Stimulated activated CD8-positive, alpha-beta memory T cell treated with anti-CD3 and anti-CD28 coated beads, Interleukin-15, amount 100 ng/mL, for 24 hours (primary cell): ENCODE measurements around the gene P4HA2.
A peak's percentile ranks its signal among the peaks of the same experiment; 100 is the strongest.

Source experiments
- DNase-seq: peaks from one replicate; pipeline ENCODE4 v3.0.0-alpha.2; 2020; ENCODE audit warnings: low read depth

Gene P4HA2

DNA sequence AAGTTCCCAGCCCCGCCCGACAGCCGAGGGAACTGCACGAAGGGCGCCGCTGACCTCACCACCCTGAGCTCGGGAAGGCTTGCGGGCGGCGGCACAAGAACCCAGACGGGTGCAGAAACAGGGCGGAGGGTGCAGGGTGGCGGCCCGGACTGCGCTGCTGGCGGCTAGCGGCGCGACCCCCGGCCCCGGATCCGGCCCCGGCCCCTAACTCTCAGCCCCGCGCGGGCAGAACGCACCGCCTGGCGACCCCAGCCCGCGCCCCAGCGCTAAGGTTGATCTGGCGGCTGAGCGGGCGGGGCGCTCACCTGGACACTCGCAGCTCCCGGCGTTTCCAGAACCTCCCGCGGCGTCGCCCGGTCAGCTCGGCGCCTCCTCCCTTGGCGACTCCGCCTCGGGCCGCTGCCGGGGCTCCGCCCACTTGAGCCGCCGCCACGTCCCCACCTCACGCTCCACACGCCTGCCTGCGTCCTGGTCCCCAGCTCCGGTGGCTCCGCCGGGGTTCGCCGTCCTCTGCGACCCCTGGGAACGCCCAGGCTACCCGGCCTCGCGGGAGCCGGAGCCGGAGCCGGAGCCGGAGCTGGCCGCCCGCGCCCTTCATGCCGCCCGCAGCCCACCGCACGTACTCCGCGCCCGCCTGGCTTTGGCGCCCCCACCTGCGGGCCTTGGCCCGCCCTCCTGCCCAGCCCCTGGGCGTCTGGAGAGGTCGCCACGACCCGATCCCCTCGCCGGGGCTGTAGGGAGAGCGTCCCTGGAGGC, at the start of gene P4HA2:
Gene P4HA2 (minus strand): TSS at position 369 of the 756 bp plus-strand sequence. CDS start 9,227 bp downstream, outside the sequence.
- no peak for DNase-seq

- DNase-seq = no peak
Measured at GRCh38 chr5:132277256-132277655, 49.6 kb upstream of the P4HA2 start.

GRCh38 chr5:132275367-132276220, 47.9 kb upstream of the P4HA2 start:
- DNase-seq = no peak

- DNase-seq = no peak
Measured at GRCh38 chr5:132274050-132274792, 46.6 kb upstream of the P4HA2 start.

DNA sequence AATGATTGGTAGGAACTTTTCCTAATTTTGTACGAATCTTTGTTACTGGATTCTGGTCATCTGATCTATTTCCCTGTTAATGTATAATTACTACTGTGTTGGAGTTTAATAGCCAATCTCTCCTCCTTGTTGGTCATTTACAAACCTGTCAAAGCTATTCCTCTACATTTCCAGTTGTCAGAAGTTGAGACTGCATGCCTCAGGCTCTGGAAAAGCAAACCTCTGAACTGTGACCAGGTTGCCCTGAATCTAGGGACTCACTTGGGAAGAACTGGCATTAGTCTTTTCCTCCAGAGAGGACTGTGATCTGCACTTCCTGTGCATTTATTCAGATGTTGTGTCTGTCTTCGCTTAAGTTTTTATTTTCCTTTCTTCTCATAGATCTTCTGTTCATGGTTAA, 46.0 kb upstream of the P4HA2 start:
- DNase-seq = no peak

GRCh38 chr5:132272311-132273210, 44.9 kb upstream of the P4HA2 start:
- peak; percentile 49 for DNase-seq

- no peak for DNase-seq
Measured at GRCh38 chr5:132271251-132272246, 43.9 kb upstream of the P4HA2 start.

DNA sequence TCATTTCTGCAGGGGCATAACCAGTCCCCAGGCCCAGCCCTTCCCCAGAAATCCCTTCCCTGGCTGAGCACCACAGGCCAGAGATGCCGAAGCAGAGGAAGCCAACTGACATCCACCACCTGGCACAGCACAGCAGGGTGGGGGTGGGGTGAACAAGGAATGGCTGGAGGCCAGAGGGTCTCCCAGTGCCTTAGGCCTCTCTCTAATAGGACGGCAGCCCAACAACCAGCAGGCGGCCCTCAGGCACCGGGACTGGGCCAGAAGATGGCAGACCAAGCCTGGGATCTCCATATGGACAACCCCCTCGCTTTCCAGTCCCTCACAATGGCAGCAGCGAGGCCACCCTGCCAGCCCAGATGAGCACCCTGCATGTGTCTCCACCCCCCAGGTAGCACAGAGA, 43.1 kb upstream of the P4HA2 start:
- DNase-seq = no peak

GRCh38 chr5:132270335-132270665, 42.6 kb upstream of the P4HA2 start:
- no peak for DNase-seq

DNA sequence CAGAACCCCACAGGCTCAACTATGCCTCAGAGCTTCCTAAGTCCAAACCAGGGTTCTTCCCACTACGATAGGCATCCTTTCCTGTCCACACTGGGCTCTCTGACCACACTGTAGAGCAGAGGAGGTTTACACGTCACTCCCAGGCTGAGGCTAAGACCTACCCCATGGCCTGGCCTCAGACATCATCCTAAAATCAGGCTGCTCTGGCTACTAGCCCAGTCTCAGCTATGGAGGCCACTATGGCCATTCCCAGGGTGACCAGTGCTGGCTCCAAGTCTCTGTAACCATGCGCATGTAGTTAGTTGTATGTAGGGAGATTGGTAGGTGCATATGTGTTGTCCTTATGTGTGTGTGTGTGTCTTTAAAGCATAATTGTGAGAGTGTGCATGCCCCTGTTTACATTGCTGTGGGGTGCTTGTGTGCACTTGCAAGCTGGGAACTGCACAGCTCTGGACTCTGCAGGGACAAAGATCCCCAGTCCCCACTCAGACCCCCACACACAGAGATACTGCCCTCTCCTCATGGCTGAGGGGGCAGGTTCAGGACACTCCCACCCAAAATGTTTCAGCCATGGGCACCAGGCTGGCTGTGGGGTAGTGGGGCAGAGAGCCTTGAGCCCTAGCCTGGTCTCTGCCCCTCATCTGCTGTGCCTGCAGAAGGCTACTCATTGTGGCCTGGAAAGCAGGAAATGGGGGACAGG, 42.1 kb upstream of the P4HA2 start:
- DNase-seq = no peak

- DNase-seq = no peak
Measured at GRCh38 chr5:132268769-132269551, 41.3 kb upstream of the P4HA2 start.

GRCh38 chr5:132267931-132268768, 40.5 kb upstream of the P4HA2 start:
- no peak for DNase-seq

DNA sequence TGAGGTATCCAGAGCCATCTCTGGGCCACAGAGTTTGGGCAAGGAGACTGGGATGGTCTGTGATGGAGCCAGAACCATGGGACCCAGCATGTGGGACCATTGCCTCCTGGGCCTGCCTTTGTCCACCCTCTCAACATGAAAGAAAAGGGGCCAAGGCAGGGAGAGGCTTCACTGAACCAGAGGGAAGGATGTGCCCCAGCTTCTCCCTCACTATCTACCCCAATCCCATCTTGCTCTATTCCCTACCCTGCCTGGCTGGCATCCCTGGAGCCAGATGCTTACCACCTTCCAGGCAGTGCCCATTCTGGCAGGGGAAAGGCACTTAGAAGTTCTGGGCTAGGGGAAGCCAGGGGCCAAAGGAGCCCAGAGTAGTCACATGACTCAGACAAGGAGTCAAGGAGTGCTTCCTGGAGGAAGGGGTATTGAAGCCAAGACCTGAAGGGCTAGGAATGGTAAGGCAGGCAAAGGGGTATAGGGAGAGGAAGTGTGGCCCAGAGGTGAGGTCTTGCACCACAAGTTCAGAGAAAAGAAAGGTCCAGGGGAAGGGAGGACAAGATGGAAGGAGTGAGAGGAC, 39.6 kb upstream of the P4HA2 start:
- DNase-seq = no peak

DNA sequence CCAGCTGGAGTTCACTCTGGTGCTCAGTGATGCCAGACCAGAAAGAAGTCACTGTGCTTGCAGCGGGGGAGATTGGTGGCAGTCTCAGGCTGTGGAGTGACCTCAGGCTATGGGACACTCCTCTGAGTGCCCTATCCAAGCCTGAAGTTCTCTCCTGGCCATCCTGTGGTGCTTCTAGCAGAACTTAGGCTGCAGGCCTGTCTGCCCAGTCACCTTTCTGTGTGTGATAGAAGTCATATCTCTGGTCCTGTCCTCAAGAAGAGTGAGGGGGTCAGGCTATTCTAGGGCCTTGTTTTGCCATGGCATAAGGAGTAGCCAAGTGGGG, 39.1 kb upstream of the P4HA2 start:
- DNase-seq = no peak

GRCh38 chr5:132266031-132266835, 38.6 kb upstream of the P4HA2 start:
- DNase-seq = no peak

DNA sequence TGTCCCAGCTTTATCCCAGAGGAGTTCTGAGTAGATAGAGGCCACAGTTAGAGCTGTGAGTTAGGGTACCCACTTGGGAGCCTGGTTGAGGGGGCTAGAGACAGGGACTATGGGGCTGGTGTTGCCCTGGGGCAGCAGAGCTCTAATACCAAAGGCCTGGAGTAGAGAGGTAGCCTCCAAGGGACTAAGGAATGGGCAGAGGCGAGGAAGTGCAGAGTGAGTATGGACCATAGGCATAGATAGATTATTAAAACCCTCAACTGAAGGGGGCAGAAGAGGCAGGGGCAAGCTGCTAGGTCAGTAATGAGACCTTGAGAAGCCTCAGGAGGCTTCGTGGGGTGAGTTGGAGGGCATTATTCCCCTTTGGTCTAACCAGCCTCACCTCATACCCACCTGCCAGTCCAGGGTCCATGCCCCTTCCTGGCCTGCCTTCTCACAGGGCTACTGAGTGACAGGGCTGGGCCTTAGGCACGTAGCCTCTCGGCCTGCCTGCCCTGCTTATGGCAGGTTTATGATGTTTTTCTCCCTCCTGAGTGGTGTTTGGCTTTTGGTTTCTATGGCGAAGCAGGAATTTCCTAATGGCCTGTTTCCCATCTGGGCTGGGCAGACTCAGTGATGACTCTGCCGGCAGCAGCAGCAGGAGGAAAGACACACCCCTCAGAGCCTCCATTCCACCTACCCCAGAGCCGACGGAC, 37.8 kb upstream of the P4HA2 start:
- no peak for DNase-seq
